DND-41 (cell line): ENCODE measurements around the gene FADS1.

ENCODE experiments used
- EZH2 ChIP-seq: IDR thresholded peaks from 3 replicates; pipeline ENCODE4 v1.6.1; 2012; ENCODE audit warnings: borderline replicate concordance, low read depth, mild to moderate bottlenecking, moderate library complexity, low read length, inconsistent platforms; ENCODE audit not compliant: severe bottlenecking
- TF ChIP-seq, protein P1 (sequence below): IDR thresholded peaks from 2 replicates; pipeline ENCODE4 v1.5.1; 2012; ENCODE audit warnings: borderline replicate concordance, low read length, moderate library complexity, mild to moderate bottlenecking; ENCODE audit not compliant: poor library complexity, severe bottlenecking; ENCODE audit errors: extremely low read depth

GRCh38 chr11:61840371-61840770, 23.6 kb upstream of the FADS1 start:
- TF ChIP-seq, protein P1, sequence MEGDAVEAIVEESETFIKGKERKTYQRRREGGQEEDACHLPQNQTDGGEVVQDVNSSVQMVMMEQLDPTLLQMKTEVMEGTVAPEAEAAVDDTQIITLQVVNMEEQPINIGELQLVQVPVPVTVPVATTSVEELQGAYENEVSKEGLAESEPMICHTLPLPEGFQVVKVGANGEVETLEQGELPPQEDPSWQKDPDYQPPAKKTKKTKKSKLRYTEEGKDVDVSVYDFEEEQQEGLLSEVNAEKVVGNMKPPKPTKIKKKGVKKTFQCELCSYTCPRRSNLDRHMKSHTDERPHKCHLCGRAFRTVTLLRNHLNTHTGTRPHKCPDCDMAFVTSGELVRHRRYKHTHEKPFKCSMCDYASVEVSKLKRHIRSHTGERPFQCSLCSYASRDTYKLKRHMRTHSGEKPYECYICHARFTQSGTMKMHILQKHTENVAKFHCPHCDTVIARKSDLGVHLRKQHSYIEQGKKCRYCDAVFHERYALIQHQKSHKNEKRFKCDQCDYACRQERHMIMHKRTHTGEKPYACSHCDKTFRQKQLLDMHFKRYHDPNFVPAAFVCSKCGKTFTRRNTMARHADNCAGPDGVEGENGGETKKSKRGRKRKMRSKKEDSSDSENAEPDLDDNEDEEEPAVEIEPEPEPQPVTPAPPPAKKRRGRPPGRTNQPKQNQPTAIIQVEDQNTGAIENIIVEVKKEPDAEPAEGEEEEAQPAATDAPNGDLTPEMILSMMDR: no peak
- TF ChIP-seq EZH2: no peak
